ENCODE data around the gene AQP9.
"Not testable (repeated sequence)": the region's sequence is repeated elsewhere in the genome, so short reads cannot be mapped to it uniquely, and the experiment has no call there.

The AQP9 gene

GRCh38 chr15:58182460-58183163 is 44.4 kb downstream of the AQP9 start:
- DNase-seq = no peak

- DNase-seq = no peak
These were observed 47.3 kb downstream of the AQP9 start for GRCh38 chr15:58185439-58185838.

- DNase-seq = no peak
These were observed 51.1 kb downstream of the AQP9 start for GRCh38 chr15:58189148-58189811.

GRCh38 chr15:58190419-58190818 is 52.2 kb downstream of the AQP9 start:
- DNase-seq = no peak

GRCh38 chr15:58193636-58194035 is 55.5 kb downstream of the AQP9 start:
- DNase-seq = not testable (repeated sequence)

GRCh38 chr15:58200739-58201138 is 62.6 kb downstream of the AQP9 start:
- no peak for DNase-seq

GRCh38 chr15:58201516-58201915 is 63.3 kb downstream of the AQP9 start:
- no peak for DNase-seq

GRCh38 chr15:58203537-58203936 is 65.4 kb downstream of the AQP9 start:
- DNase-seq = no peak

GRCh38 chr15:58206151-58206550 is 68.0 kb downstream of the AQP9 start:
- no peak for DNase-seq

- not testable (repeated sequence) for DNase-seq
These were observed 70.0 kb downstream of the AQP9 start for GRCh38 chr15:58208217-58208616.

GRCh38 chr15:58209007-58209481 is 70.9 kb downstream of the AQP9 start:
- not testable (repeated sequence) for DNase-seq

GRCh38 chr15:58210031-58210430 is 71.8 kb downstream of the AQP9 start:
- not testable (repeated sequence) for DNase-seq

GRCh38 chr15:58212909-58213526 is 74.8 kb downstream of the AQP9 start:
- no peak for DNase-seq

- no peak for DNase-seq
These were observed 75.6 kb downstream of the AQP9 start for GRCh38 chr15:58213587-58214338.

GRCh38 chr15:58214591-58215340 is 76.6 kb downstream of the AQP9 start:
- no peak for DNase-seq

GRCh38 chr15:58217460-58217859 is 79.3 kb downstream of the AQP9 start:
- DNase-seq = no peak

- DNase-seq = no peak
These were observed 83.5 kb downstream of the AQP9 start for GRCh38 chr15:58221591-58222241.

GRCh38 chr15:58222679-58223078 is 84.5 kb downstream of the AQP9 start:
- no peak for DNase-seq

GRCh38 chr15:58223432-58223831 is 85.3 kb downstream of the AQP9 start:
- no peak for DNase-seq

- no peak for DNase-seq
These were observed 85.9 kb downstream of the AQP9 start for GRCh38 chr15:58224068-58224467.

GRCh38 chr15:58227706-58228543 is 89.7 kb downstream of the AQP9 start:
- no peak for DNase-seq

Data from SIG-M5 (cell line).